ENCODE results near the gene ATP8B4. TPM values are rescaled to one million over a fixed set of nuclear protein-coding genes. Genes with fewer than 3 reads are reported as not detected.

ATP8B4 gene
- total and polyA plus RNA-seq, 2 donors = 3.5 to 8.3 TPM

GRCh38 chr15:49810720-49811119, 308.3 kb downstream of the ATP8B4 start:
- no peaks in the 10 kb centered on the region for H3K36me3 ChIP-seq (ENCODE audit: control insufficient read depth in 2 of 2, insufficient read depth in 2 of 2, low read length in 1 of 2)
- H3K27me3 ChIP-seq (ENCODE audit: control insufficient read depth in 2 of 2, insufficient read depth in 1 of 2, low read length in 1 of 2) = no peaks in the 10 kb centered on the region
- DNase-seq (ENCODE audit: low read depth in 6 of 9, low spot score in 9 of 9) = no peak
- H3K4me3 ChIP-seq (ENCODE audit: low read length in 2 of 2) = no peak overlapping the region
- H3K9me3 ChIP-seq (ENCODE audit: control insufficient read depth in 2 of 2, insufficient read depth in 1 of 2, low read length in 1 of 2) = no peaks in the 10 kb centered on the region
- H3K27ac ChIP-seq (ENCODE audit: low read depth in 1 of 2, low read length in 1 of 2) = no peak overlapping the region
- peaks cover 0 to 2% of the 10 kb centered on the region in 2 donors for H3K4me1 ChIP-seq (ENCODE audit: control insufficient read depth in 2 of 2, insufficient read depth in 2 of 2, low read length in 2 of 2)

- no peaks in the 10 kb centered on the region for H3K9me3 ChIP-seq (ENCODE audit: control insufficient read depth in 2 of 2, insufficient read depth in 1 of 2, low read length in 1 of 2)
- no peak overlapping the region for H3K4me3 ChIP-seq (ENCODE audit: low read length in 2 of 2)
- no peaks in the 10 kb centered on the region for H3K27me3 ChIP-seq (ENCODE audit: control insufficient read depth in 2 of 2, insufficient read depth in 1 of 2, low read length in 1 of 2)
- WGBS = 93% methylated on average over 2 of the region's 2 CpGs
- no peaks in the 10 kb centered on the region for H3K36me3 ChIP-seq (ENCODE audit: control insufficient read depth in 2 of 2, insufficient read depth in 2 of 2, low read length in 1 of 2)
- H3K4me1 ChIP-seq (ENCODE audit: control insufficient read depth in 2 of 2, insufficient read depth in 2 of 2, low read length in 2 of 2) = no peaks in the 10 kb centered on the region
- no peak for DNase-seq (ENCODE audit: low read depth in 6 of 9, low spot score in 9 of 9)
- H3K27ac ChIP-seq (ENCODE audit: low read depth in 1 of 2, low read length in 1 of 2) = no peak overlapping the region
Observed at GRCh38 chr15:49809894-49810609, 309.0 kb downstream of the ATP8B4 start.

GRCh38 chr15:49808341-49808740, 310.7 kb downstream of the ATP8B4 start:
- Histone ChIP-seq H3K4me3 (ENCODE audit: low read length in 2 of 2) (no peak overlapping the region), H3K36me3 (ENCODE audit: control insufficient read depth in 2 of 2, insufficient read depth in 2 of 2, low read length in 1 of 2) (no peaks in the 10 kb centered on the region), H3K27me3 (ENCODE audit: control insufficient read depth in 2 of 2, insufficient read depth in 1 of 2, low read length in 1 of 2) (no peaks in the 10 kb centered on the region), H3K27ac (ENCODE audit: low read depth in 1 of 2, low read length in 1 of 2) (no peak overlapping the region), H3K9me3 (ENCODE audit: control insufficient read depth in 2 of 2, insufficient read depth in 1 of 2, low read length in 1 of 2) (no peaks in the 10 kb centered on the region), H3K4me1 (ENCODE audit: control insufficient read depth in 2 of 2, insufficient read depth in 2 of 2, low read length in 2 of 2) (no peaks in the 10 kb centered on the region)
- 92% methylated on average over 1 of the region's 1 CpG for WGBS
- DNase-seq (ENCODE audit: low read depth in 6 of 9, low spot score in 9 of 9) = no peak

Other genes starting within 250 kb of the ATP8B4 start
- 1.3 TPM for gene SLC27A2, start 63.0 kb upstream of the ATP8B4 start, total RNA-seq
- gene SLC27A2, start 63.0 kb upstream of the ATP8B4 start, polyA plus RNA-seq = 1.4 TPM
- 1.1 TPM for gene HDC, start 146.5 kb upstream of the ATP8B4 start, total RNA-seq
- 2.1 TPM for gene HDC, start 146.5 kb upstream of the ATP8B4 start, polyA plus RNA-seq
- gene GABPB1, start 236.0 kb upstream of the ATP8B4 start, total RNA-seq = 49.5 TPM
- 26.5 TPM for gene GABPB1, start 236.0 kb upstream of the ATP8B4 start, polyA plus RNA-seq